Neural progenitor cell (in vitro differentiated cells): Measurements from ENCODE around the gene SP7. TPM values are rescaled to one million over a fixed set of nuclear protein-coding genes. Genes with fewer than 3 reads are reported as not detected.

Experiments
- DNase-seq: peaks from one replicate; pipeline ENCODE4 v3.0.0-alpha.2; 2016; ENCODE audit warnings: low spot score
- H2AFZ ChIP-seq: fragments of 200-600 bp; sonication (generic); replicated peaks from 2 replicates; pipeline ENCODE4 v1.6.1; 2016; ENCODE audit warnings: antibody characterized with exemption
- H3F3A ChIP-seq: fragments of 200-600 bp; sonication (generic); 2 replicates; pipeline ENCODE4 v1.6.1; 2016; ENCODE audit warnings: antibody characterized with exemption, low read depth
- H3K27ac ChIP-seq: fragments of 200-600 bp; sonication (generic); 2 replicates; pipeline ENCODE4 v1.5.1; 2016; ENCODE audit warnings: mild to moderate bottlenecking
- H3K27me3 ChIP-seq: fragments of 200-600 bp; sonication (generic); 2 replicates; pipeline ENCODE4 v1.6.1; 2016; ENCODE audit warnings: mild to moderate bottlenecking, moderate library complexity
- H3K36me3 ChIP-seq: fragments of 200-600 bp; sonication (generic); 2 replicates; pipeline ENCODE4 v1.5.1; 2016
- H3K4me1 ChIP-seq: fragments of 200-600 bp; sonication (generic); 2 replicates; pipeline ENCODE4 v1.6.1; 2016; ENCODE audit warnings: mixed run types
- H3K4me2 ChIP-seq: fragments of 200-600 bp; sonication (generic); 2 replicates; pipeline ENCODE4 v1.6.1; 2016
- H3K4me3 ChIP-seq: fragments of 200-600 bp; sonication (generic); 2 replicates; pipeline ENCODE4 v1.5.1; 2016
- H3K79me2 ChIP-seq: fragments of 200-600 bp; sonication (generic); 2 replicates; pipeline ENCODE4 v1.6.1; 2016; ENCODE audit warnings: low read depth
- H3K9ac ChIP-seq: fragments of 200-600 bp; sonication (generic); 2 replicates; pipeline ENCODE4 v1.6.1; 2016
- H3K9me3 ChIP-seq: fragments of 200-600 bp; sonication (generic); 2 replicates; pipeline ENCODE4 v1.5.1; 2016; ENCODE audit warnings: low read depth
- H4K20me1 ChIP-seq: fragments of 200-600 bp; sonication (generic); 2 replicates; pipeline ENCODE4 v1.6.1; 2016; ENCODE audit warnings: low read depth
- H3K27ac Mint-ChIP-seq: 3 replicates; pipeline ENCODE4 v1.8.0; 2021; ENCODE audit warnings: mixed read lengths
- H3K27me3 Mint-ChIP-seq: 2 replicates; pipeline ENCODE4 v1.8.0; 2022; ENCODE audit warnings: low read depth, mild to moderate bottlenecking, inconsistent platforms, moderate library complexity, mixed read lengths; ENCODE audit not compliant: insufficient read depth
- H3K36me3 Mint-ChIP-seq: 3 replicates; pipeline ENCODE4 v1.8.0; 2021; ENCODE audit warnings: mixed read lengths
- H3K4me1 Mint-ChIP-seq: 3 replicates; pipeline ENCODE4 v1.8.0; 2021; ENCODE audit warnings: mixed read lengths
- H3K4me3 Mint-ChIP-seq: 3 replicates; pipeline ENCODE4 v1.8.0; 2021; ENCODE audit warnings: mild to moderate bottlenecking, moderate library complexity, mixed read lengths
- H3K9me3 Mint-ChIP-seq: 3 replicates; pipeline ENCODE4 v1.8.0; 2020; ENCODE audit warnings: mixed read lengths
- EZH2 ChIP-seq: fragments of 200-600 bp; sonication (generic); IDR thresholded peaks from 2 replicates; pipeline ENCODE4 v1.6.1; 2017; ENCODE audit warnings: antibody characterized with exemption, mild to moderate bottlenecking, moderate library complexity
- EZH2phosphoT487 ChIP-seq: fragments of 200-600 bp; sonication (generic); IDR thresholded peaks from 2 replicates; pipeline ENCODE4 v1.6.1; 2017; ENCODE audit warnings: antibody characterized with exemption
- total RNA-seq: library from RNA; depleted of rRNA; stranded (reverse); fragments of >200 nt; gene quantifications from 2 replicates; pipeline ENCODE4 v1.2.3, GENCODE V29; 2015; ENCODE audit warnings: low replicate concordance
- TF ChIP-seq, protein P1 (sequence below): fragments of 200-600 bp; sonication (generic); IDR thresholded peaks from 2 replicates; pipeline ENCODE4 v1.5.1; 2017; ENCODE audit warnings: antibody characterized with exemption, mild to moderate bottlenecking

The SP7 gene
- total RNA-seq, 1 donor from 2014 or later, result 0.90 TPM

DNA sequence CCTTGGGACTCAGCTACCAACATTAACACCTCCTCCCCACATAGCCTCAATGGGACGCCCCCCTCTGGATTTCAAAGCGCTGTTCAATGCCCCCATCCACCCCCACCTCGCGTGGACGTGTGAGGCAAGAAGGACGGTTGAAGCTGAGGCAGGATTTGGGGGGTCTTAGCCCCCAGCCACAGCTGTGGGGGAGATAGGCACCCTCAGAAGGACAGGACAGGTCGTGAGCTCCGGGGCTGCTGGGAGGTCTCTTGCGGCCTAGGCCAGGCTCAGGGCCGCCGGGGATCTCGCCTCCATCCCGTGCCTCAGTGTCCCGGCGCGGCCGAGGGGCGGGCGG is 8.3 kb upstream of the SP7 start:
- H3K27ac Mint-ChIP-seq, result no peak overlapping the region

GRCh38 chr12:53343969-53344368 is 7.8 kb upstream of the SP7 start:
- DNase-seq, result no peak
- Histone ChIP-seq H3K27me3 (peaks cover 6% of the 10 kb centered on the region), H3F3A (peaks cover 23% of the 10 kb centered on the region), H3K27ac (no peak overlapping the region), H3K9ac (no peak overlapping the region), H3K79me2 (no peaks in the 10 kb centered on the region), H2AFZ (no peak overlapping the region), H3K4me1 (peaks cover 8% of the 10 kb centered on the region), H3K36me3 (no peaks in the 10 kb centered on the region), H3K4me2 (peak overlapping the region; percentile 97), H3K4me3 (peak overlapping the region; percentile 71), H4K20me1 (no peaks in the 10 kb centered on the region), H3K9me3 (no peaks in the 10 kb centered on the region)
- Mint-ChIP-seq H3K27me3 (peaks cover 18% of the 10 kb centered on the region), H3K27ac (no peak overlapping the region), H3K4me1 (peaks cover 25% of the 10 kb centered on the region), H3K9me3 (no peaks in the 10 kb centered on the region), H3K4me3 (peak overlapping the region; percentile 80), H3K36me3 (no peaks in the 10 kb centered on the region)
- TF ChIP-seq EZH2, result no peak
- TF ChIP-seq, protein P1, sequence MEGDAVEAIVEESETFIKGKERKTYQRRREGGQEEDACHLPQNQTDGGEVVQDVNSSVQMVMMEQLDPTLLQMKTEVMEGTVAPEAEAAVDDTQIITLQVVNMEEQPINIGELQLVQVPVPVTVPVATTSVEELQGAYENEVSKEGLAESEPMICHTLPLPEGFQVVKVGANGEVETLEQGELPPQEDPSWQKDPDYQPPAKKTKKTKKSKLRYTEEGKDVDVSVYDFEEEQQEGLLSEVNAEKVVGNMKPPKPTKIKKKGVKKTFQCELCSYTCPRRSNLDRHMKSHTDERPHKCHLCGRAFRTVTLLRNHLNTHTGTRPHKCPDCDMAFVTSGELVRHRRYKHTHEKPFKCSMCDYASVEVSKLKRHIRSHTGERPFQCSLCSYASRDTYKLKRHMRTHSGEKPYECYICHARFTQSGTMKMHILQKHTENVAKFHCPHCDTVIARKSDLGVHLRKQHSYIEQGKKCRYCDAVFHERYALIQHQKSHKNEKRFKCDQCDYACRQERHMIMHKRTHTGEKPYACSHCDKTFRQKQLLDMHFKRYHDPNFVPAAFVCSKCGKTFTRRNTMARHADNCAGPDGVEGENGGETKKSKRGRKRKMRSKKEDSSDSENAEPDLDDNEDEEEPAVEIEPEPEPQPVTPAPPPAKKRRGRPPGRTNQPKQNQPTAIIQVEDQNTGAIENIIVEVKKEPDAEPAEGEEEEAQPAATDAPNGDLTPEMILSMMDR, result no peak

More for the DNA sequence above, 8.3 kb upstream of the SP7 start:
- Mint-ChIP-seq H3K9me3 (no peaks in the 10 kb centered on the region), H3K27me3 (peaks cover 18% of the 10 kb centered on the region), H3K4me3 (peak overlapping the region; percentile 80), H3K4me1 (peaks cover 25% of the 10 kb centered on the region), H3K36me3 (no peaks in the 10 kb centered on the region)
- Histone ChIP-seq H3K36me3 (no peaks in the 10 kb centered on the region), H4K20me1 (no peaks in the 10 kb centered on the region), H3K27me3 (peaks cover 6% of the 10 kb centered on the region), H3K9ac (no peak overlapping the region), H3K9me3 (no peaks in the 10 kb centered on the region), H3K79me2 (no peaks in the 10 kb centered on the region), H3K27ac (no peak overlapping the region), H3K4me2 (peak overlapping the region; percentile 97), H3F3A (peaks cover 23% of the 10 kb centered on the region), H3K4me3 (peak overlapping the region; percentile 71), H2AFZ (peak overlapping the region; percentile 83), H3K4me1 (peaks cover 8% of the 10 kb centered on the region)
- DNase-seq, result no peak
- TF ChIP-seq EZH2, result no peak
- no peak for TF ChIP-seq EZH2phosphoT487
- TF ChIP-seq, protein P1, result no peak

- no peaks in the 10 kb centered on the region for H3K9me3 ChIP-seq
- no peaks in the 10 kb centered on the region for H4K20me1 ChIP-seq
- H3K27me3 Mint-ChIP-seq, result peaks cover 18% of the 10 kb centered on the region
- no peaks in the 10 kb centered on the region for H3K36me3 Mint-ChIP-seq
- no peaks in the 10 kb centered on the region for H3K79me2 ChIP-seq
- peaks cover 26% of the 10 kb centered on the region for H3K4me1 Mint-ChIP-seq
- H3K9ac ChIP-seq, result no peak overlapping the region
- no peak for DNase-seq
- H3K9me3 Mint-ChIP-seq, result no peaks in the 10 kb centered on the region
- no peak overlapping the region for H3K27ac Mint-ChIP-seq
- peak overlapping the region; percentile 58 for H3K4me3 Mint-ChIP-seq
- H3F3A ChIP-seq, result peaks cover 23% of the 10 kb centered on the region
- no peak overlapping the region for H3K4me2 ChIP-seq
- no peak overlapping the region for H3K4me3 ChIP-seq
- no peak overlapping the region for H3K27ac ChIP-seq
- H3K27me3 ChIP-seq, result peaks cover 6% of the 10 kb centered on the region
- no peaks in the 10 kb centered on the region for H3K36me3 ChIP-seq
- TF ChIP-seq, protein P1, result no peak
- TF ChIP-seq EZH2, result no peak
- TF ChIP-seq EZH2phosphoT487, result no peak
- no peak overlapping the region for H2AFZ ChIP-seq
- H3K4me1 ChIP-seq, result peaks cover 11% of the 10 kb centered on the region
Measured at GRCh38 chr12:53343449-53343848, 7.3 kb upstream of the SP7 start.

- peaks cover 21% of the 10 kb centered on the region for H3F3A ChIP-seq
- H3K36me3 ChIP-seq, result no peaks in the 10 kb centered on the region
- H3K27me3 ChIP-seq, result peaks cover 6% of the 10 kb centered on the region
- no peak overlapping the region for H3K27ac ChIP-seq
- H2AFZ ChIP-seq, result no peak overlapping the region
- no peaks in the 10 kb centered on the region for H4K20me1 ChIP-seq
- no peak overlapping the region for H3K4me3 Mint-ChIP-seq
- no peaks in the 10 kb centered on the region for H3K79me2 ChIP-seq
- TF ChIP-seq, protein P1, result no peak
- TF ChIP-seq EZH2phosphoT487, result no peak
- TF ChIP-seq EZH2, result no peak
- H3K9me3 Mint-ChIP-seq, result no peaks in the 10 kb centered on the region
- no peaks in the 10 kb centered on the region for H3K36me3 Mint-ChIP-seq
- no peaks in the 10 kb centered on the region for H3K9me3 ChIP-seq
- no peak overlapping the region for H3K27ac Mint-ChIP-seq
- peaks cover 31% of the 10 kb centered on the region for H3K4me1 Mint-ChIP-seq
- DNase-seq, result no peak
- H3K4me1 ChIP-seq, result peaks cover 26% of the 10 kb centered on the region
- no peak overlapping the region for H3K9ac ChIP-seq
- no peak overlapping the region for H3K4me3 ChIP-seq
- peaks cover 16% of the 10 kb centered on the region for H3K27me3 Mint-ChIP-seq
- no peak overlapping the region for H3K4me2 ChIP-seq
Measured at GRCh38 chr12:53340398-53340797, 4.2 kb upstream of the SP7 start.
